DOHH2 (cell line): ENCODE results near the gene CHKA.

Experiments used
- H3F3A ChIP-seq: fragments of 200-600 bp; sonication (generic), shearing (Covaris generic); 2 replicates; pipeline ENCODE4 v1.6.0; 2016; ENCODE audit warnings: antibody characterized with exemption, mild to moderate bottlenecking; ENCODE audit not compliant: control insufficient read depth, insufficient read depth
- H3K27ac ChIP-seq: fragments of 200-600 bp; sonication (generic); 2 replicates; pipeline ENCODE4 v1.5.1; 2014; ENCODE audit warnings: low read depth, mild to moderate bottlenecking, low read length, moderate library complexity
- H3K27me3 ChIP-seq: fragments of 200-600 bp; sonication (generic); 2 replicates; pipeline ENCODE4 v1.6.1; 2014; ENCODE audit warnings: mild to moderate bottlenecking, low read length, mixed read lengths; ENCODE audit not compliant: control insufficient read depth
- H3K36me3 ChIP-seq: fragments of 200-600 bp; sonication (generic); 2 replicates; pipeline ENCODE4 v1.6.1; 2014; ENCODE audit warnings: mild to moderate bottlenecking, low read length, moderate library complexity, mixed read lengths; ENCODE audit not compliant: control insufficient read depth
- H3K4me1 ChIP-seq: fragments of 200-600 bp; sonication (generic); 2 replicates; pipeline ENCODE4 v1.6.1; 2014; ENCODE audit warnings: mild to moderate bottlenecking, low read length, mixed read lengths; ENCODE audit not compliant: control insufficient read depth
- H3K4me2 ChIP-seq: fragments of 200-600 bp; sonication (generic); 2 replicates; pipeline ENCODE4 v1.6.0; 2014; ENCODE audit warnings: mild to moderate bottlenecking, low read length, moderate library complexity
- H3K4me3 ChIP-seq: fragments of 200-600 bp; sonication (generic); 2 replicates; pipeline ENCODE4 v1.5.1; 2014; ENCODE audit warnings: mild to moderate bottlenecking, low read length, mixed read lengths
- H3K79me2 ChIP-seq: fragments of 200-600 bp; sonication (generic); 2 replicates; pipeline ENCODE4 v1.6.1; 2014; ENCODE audit warnings: mild to moderate bottlenecking, low read length, mixed read lengths; ENCODE audit not compliant: control insufficient read depth
- H3K9me2 ChIP-seq: fragments of 200-600 bp; sonication (generic); replicated peaks from 2 replicates; pipeline ENCODE4 v1.6.1; 2014; ENCODE audit warnings: mild to moderate bottlenecking, low read length, mixed read lengths; ENCODE audit not compliant: control insufficient read depth
- H3K9me3 ChIP-seq: fragments of 200-600 bp; sonication (generic); 2 replicates; pipeline ENCODE4 v1.6.1; 2014; ENCODE audit warnings: antibody characterized with exemption, low read length, mixed read lengths; ENCODE audit not compliant: control insufficient read depth, insufficient read depth
- H4K20me1 ChIP-seq: fragments of 200-600 bp; sonication (generic); 2 replicates; pipeline ENCODE4 v1.6.0; 2014; ENCODE audit warnings: low read depth, mild to moderate bottlenecking, antibody characterized with exemption, low read length, moderate library complexity; ENCODE audit not compliant: control insufficient read depth, insufficient read depth
- CTCF ChIP-seq: fragments of 200-600 bp; sonication (generic); IDR thresholded peaks from one replicate; pipeline ENCODE4 v1.5.1; 2014; ENCODE audit warnings: antibody characterized with exemption, mild to moderate bottlenecking, low read depth, low read length; ENCODE audit not compliant: poor library complexity, severe bottlenecking
- EZH2phosphoT487 ChIP-seq: fragments of 200-600 bp; sonication (generic); IDR thresholded peaks from 2 replicates; pipeline ENCODE4 v1.6.1; 2017; ENCODE audit warnings: borderline replicate concordance, mild to moderate bottlenecking, antibody characterized with exemption, low read length, moderate library complexity, mixed read lengths

CHKA gene

GRCh38 chr11:68146704-68147474 lies 25.7 kb upstream of the CHKA start:
- TF ChIP-seq EZH2phosphoT487: no peak
- TF ChIP-seq CTCF: no peak
- Histone ChIP-seq H3F3A (no peaks in the 10 kb centered on the region), H3K9me3 (no peaks in the 10 kb centered on the region), H3K27me3 (peaks cover 4% of the 10 kb centered on the region), H3K27ac (no peak overlapping the region), H4K20me1 (no peaks in the 10 kb centered on the region), H3K4me2 (no peak overlapping the region), H3K4me3 (no peak overlapping the region), H3K4me1 (peaks cover 3% of the 10 kb centered on the region; the same call in 1 of the 2 replicates), H3K9me2 (no peaks in the 10 kb centered on the region), H3K79me2 (no peaks in the 10 kb centered on the region), H3K36me3 (no peaks in the 10 kb centered on the region)

GRCh38 chr11:68146010-68146540 lies 24.9 kb upstream of the CHKA start:
- Histone ChIP-seq H3K9me3 (no peaks in the 10 kb centered on the region), H3K4me2 (no peak overlapping the region), H3F3A (no peaks in the 10 kb centered on the region), H4K20me1 (no peaks in the 10 kb centered on the region), H3K4me1 (peaks cover 3% of the 10 kb centered on the region; the same call in 1 of the 2 replicates), H3K9me2 (no peaks in the 10 kb centered on the region), H3K36me3 (no peaks in the 10 kb centered on the region), H3K4me3 (no peak overlapping the region), H3K27ac (no peak overlapping the region), H3K27me3 (peaks cover 9% of the 10 kb centered on the region), H3K79me2 (no peaks in the 10 kb centered on the region)
- no peak for TF ChIP-seq CTCF
- no peak for TF ChIP-seq EZH2phosphoT487

- no peak for TF ChIP-seq CTCF
- TF ChIP-seq EZH2phosphoT487: no peak
- Histone ChIP-seq H3K27me3 (peaks cover 9% of the 10 kb centered on the region), H3K36me3 (no peaks in the 10 kb centered on the region), H4K20me1 (no peaks in the 10 kb centered on the region; the same call in 1 of the 2 replicates), H3K9me2 (no peaks in the 10 kb centered on the region), H3K4me3 (no peak overlapping the region), H3K79me2 (no peaks in the 10 kb centered on the region), H3K4me1 (peaks cover 3% of the 10 kb centered on the region; the same call in 1 of the 2 replicates), H3K27ac (no peak overlapping the region), H3K4me2 (no peak overlapping the region), H3F3A (no peaks in the 10 kb centered on the region), H3K9me3 (no peaks in the 10 kb centered on the region)
Observed at GRCh38 chr11:68145120-68145866, 24.1 kb upstream of the CHKA start.
